ENCODE results near the gene ITPR2.

DNA sequence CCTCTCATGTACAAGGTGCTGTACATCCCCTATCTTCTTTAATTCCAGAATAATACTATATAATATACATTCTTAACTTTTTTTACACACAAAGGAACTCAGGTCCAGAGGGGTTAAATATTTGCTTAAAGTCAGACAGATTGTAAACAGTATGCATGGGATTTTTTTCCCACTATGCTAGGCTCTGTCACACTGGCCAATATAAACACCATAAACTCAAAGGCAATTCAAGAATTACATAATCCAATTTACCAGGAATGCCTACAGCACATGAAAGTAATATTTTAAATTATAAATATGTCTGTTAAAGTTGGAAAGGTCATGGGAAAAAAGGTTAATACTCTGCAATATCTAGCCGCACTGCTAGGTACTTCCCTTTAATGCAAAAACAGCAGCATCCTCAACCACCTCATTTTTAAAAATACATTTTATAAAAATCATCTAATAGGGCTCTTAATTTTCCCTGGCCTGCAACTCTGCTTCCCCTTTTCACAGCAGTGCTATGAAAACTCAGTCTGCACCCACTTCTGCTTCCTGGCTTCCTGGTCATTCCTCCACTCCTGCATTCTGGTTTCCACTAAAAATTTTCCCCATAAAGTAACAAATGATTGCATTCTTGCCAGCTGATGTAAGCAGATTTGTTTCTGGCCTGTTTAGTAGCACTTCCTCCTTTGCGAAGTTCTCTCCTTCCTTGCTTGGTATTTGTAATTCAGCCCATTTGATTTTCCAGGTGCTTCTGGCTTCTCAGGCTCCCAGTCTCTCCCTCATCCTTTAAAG, 128.1 kb downstream of the ITPR2 start:
- TF ChIP-seq TAF1 (IDR thresholded peaks at IDR 0.05; ENCODE audit: borderline replicate concordance, insufficient read depth, low read length) (no peak), POLR2AphosphoS5 (IDR thresholded peaks at IDR 0.05; ENCODE audit: low read depth, low read length) (no peak), FOXP2 (optimal IDR thresholded peaks at IDR 0.05; ENCODE audit: borderline replicate concordance, extremely low read depth, extremely low read length, insufficient read depth) (no peak), SIN3A (IDR thresholded peaks at IDR 0.05; ENCODE audit: borderline replicate concordance, insufficient read depth, low read length) (no peak)
- TF ChIP-seq, protein P1, sequence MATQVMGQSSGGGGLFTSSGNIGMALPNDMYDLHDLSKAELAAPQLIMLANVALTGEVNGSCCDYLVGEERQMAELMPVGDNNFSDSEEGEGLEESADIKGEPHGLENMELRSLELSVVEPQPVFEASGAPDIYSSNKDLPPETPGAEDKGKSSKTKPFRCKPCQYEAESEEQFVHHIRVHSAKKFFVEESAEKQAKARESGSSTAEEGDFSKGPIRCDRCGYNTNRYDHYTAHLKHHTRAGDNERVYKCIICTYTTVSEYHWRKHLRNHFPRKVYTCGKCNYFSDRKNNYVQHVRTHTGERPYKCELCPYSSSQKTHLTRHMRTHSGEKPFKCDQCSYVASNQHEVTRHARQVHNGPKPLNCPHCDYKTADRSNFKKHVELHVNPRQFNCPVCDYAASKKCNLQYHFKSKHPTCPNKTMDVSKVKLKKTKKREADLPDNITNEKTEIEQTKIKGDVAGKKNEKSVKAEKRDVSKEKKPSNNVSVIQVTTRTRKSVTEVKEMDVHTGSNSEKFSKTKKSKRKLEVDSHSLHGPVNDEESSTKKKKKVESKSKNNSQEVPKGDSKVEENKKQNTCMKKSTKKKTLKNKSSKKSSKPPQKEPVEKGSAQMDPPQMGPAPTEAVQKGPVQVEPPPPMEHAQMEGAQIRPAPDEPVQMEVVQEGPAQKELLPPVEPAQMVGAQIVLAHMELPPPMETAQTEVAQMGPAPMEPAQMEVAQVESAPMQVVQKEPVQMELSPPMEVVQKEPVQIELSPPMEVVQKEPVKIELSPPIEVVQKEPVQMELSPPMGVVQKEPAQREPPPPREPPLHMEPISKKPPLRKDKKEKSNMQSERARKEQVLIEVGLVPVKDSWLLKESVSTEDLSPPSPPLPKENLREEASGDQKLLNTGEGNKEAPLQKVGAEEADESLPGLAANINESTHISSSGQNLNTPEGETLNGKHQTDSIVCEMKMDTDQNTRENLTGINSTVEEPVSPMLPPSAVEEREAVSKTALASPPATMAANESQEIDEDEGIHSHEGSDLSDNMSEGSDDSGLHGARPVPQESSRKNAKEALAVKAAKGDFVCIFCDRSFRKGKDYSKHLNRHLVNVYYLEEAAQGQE (IDR thresholded peaks at IDR 0.05; ENCODE audit: insufficient read depth in 1 of 2, low read depth in 2 of 2, low read length in 2 of 2), result no peak

Measured in PFSK-1 (cell line).